Upper lobe of right lung (tissue), 1 donor: Measurements from ENCODE around the gene LRRC17. TPM values are rescaled to one million over a fixed set of nuclear protein-coding genes. Genes with fewer than 3 reads are reported as not detected.

ENCODE experiments used
- ATAC-seq: fragments of 200-7000 bp; cut with Tn5 transposase; one replicate; pipeline ENCODE4 v1.9.1; 2020; ENCODE audit warnings: mild to moderate bottlenecking, moderate library complexity
- DNase-seq: peaks from one replicate; pipeline ENCODE4 v3.0.0-alpha.2; 2020
- H3K27ac ChIP-seq: fragments of 200-600 bp; one replicate; pipeline ENCODE4 v1.8.0; 2022
- H3K27me3 ChIP-seq: fragments of 200-600 bp; one replicate; pipeline ENCODE4 v1.8.0; 2022; ENCODE audit warnings: mild to moderate bottlenecking
- H3K36me3 ChIP-seq: fragments of 200-600 bp; one replicate; pipeline ENCODE4 v1.8.0; 2022
- H3K4me1 ChIP-seq: fragments of 200-600 bp; one replicate; pipeline ENCODE4 v1.8.0; 2022
- H3K4me3 ChIP-seq: fragments of 200-600 bp; one replicate; pipeline ENCODE4 v1.8.0; 2022; ENCODE audit warnings: mild to moderate bottlenecking
- H3K9me3 ChIP-seq: fragments of 200-600 bp; one replicate; pipeline ENCODE4 v1.8.0; 2022
- intact Hi-C: fragments of 100-400 bp; cut with DNase I; formaldehyde crosslinking; loops from one replicate; pipeline ENCODE4 v1.11.0; 2022
- total RNA-seq: library from RNA; stranded (reverse); fragmentation: NEBNext Ultra II Directional; extraction: Animal tissue kit (Norgen Biotek cat#: 25700); gene quantifications from one replicate; pipeline ENCODE4 v1.2.1, GENCODE V29; 2021
- TF ChIP-seq, protein P1 (sequence below): fragments of 200-600 bp; IDR thresholded peaks from one replicate; pipeline ENCODE4 v1.8.0; 2022; ENCODE audit warnings: antibody characterized with exemption
- donor health status: DM: no; HTN: yes; CAD: no; lungs with severe emphysema.

The LRRC17 gene
- total RNA-seq, 1 donor from 2014 or later: 0.58 TPM

DNA sequence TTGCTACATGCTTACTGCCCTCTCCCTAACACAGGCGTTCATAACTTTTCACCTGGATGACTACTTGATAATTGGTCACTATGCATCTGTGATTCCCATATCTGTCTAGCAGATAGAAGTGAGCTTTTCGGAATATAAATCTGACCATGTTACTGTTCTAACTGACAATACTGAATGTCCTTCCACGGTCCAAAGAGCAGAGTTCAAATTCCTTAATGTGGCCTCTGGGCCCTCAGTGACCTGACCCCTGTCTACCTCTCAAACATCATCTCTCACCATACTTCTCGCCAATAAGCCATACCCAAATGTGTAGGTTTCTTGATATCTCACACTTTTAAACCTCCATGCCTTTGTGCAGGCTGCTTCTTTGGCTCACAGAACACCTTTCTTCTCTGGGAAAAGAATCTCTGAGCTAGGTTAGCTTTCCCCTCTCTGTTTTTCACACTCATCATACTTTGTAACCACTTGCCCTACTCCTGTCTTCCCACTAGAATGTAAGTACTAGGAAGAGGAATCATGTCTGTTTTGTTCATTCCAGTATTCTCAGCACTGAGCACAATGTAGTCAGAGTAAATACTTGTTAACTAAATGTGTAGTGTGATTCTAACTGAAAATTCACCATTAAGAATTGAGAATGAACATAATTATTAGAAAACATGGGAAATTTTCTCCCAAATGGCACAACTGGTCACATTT, 39.2 kb upstream of the LRRC17 start:
- ATAC-seq (no peak), DNase-seq (no peak)
- Histone ChIP-seq H3K36me3 (no peaks in the 10 kb centered on the region), H3K27me3 (no peaks in the 10 kb centered on the region), H3K4me1 (no peaks in the 10 kb centered on the region), H3K4me3 (no peak overlapping the region), H3K27ac (no peak overlapping the region), H3K9me3 (no peaks in the 10 kb centered on the region)
- intact Hi-C loops: no loop called here
- TF ChIP-seq, protein P1, sequence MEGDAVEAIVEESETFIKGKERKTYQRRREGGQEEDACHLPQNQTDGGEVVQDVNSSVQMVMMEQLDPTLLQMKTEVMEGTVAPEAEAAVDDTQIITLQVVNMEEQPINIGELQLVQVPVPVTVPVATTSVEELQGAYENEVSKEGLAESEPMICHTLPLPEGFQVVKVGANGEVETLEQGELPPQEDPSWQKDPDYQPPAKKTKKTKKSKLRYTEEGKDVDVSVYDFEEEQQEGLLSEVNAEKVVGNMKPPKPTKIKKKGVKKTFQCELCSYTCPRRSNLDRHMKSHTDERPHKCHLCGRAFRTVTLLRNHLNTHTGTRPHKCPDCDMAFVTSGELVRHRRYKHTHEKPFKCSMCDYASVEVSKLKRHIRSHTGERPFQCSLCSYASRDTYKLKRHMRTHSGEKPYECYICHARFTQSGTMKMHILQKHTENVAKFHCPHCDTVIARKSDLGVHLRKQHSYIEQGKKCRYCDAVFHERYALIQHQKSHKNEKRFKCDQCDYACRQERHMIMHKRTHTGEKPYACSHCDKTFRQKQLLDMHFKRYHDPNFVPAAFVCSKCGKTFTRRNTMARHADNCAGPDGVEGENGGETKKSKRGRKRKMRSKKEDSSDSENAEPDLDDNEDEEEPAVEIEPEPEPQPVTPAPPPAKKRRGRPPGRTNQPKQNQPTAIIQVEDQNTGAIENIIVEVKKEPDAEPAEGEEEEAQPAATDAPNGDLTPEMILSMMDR: no peak

DNA sequence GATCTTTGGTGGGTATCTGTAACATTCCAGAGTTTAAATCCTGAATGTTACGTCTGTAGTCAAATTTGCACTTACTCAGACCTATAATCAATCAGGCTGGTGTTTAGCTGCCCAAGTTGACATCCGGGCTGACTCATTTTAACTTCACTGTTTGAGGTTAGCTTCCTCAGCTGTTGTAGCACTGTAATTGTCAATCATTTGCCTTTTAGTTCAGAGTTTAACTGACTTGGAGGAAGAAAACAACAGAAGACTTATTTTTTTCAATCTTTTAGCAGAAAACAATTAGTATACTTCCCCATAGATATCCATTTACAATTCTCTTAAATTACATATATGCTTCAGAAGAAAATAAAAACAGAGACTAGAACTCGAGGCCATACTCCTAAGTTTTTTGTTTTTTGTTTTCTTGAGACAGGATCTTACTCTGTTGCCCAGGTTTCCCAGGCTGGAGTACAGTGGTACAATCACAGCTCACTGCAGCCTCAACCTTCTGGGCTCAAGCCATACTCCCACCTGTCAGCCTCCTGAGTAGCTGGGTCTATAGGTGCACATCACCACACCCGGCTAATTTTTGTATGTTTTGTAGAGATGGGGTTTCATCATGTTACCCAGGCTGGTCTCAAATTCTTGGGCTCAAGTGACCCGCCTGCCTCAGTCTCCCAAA, 38.5 kb upstream of the LRRC17 start:
- TF ChIP-seq, protein P1: no peak
- Histone ChIP-seq H3K27me3 (no peaks in the 10 kb centered on the region), H3K4me1 (no peaks in the 10 kb centered on the region), H3K4me3 (no peak overlapping the region), H3K9me3 (no peaks in the 10 kb centered on the region), H3K36me3 (no peaks in the 10 kb centered on the region), H3K27ac (no peak overlapping the region)
- intact Hi-C loops: no loop called here
- ATAC-seq (no peak), DNase-seq (no peak)

DNA sequence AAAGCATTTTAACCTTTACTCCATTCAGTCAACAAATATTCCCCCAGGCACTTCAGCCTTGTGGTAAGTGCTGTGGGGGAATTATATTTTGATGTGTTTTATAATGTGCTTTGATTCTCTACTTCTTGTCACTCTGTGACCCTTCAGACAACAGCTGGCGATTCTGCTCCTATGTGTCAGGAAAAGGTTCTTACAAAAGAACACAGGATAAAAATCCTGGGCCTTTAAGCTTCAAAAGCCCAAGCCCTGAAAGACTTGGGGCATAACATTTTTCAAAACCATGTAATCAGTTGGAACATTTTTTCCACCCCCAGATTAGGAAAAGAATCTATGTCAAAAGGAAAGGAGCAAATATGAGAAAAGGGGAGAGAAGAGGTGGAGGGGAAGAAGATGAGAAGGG, 37.8 kb upstream of the LRRC17 start:
- TF ChIP-seq, protein P1: no peak
- Histone ChIP-seq H3K36me3 (no peaks in the 10 kb centered on the region), H3K4me1 (no peaks in the 10 kb centered on the region), H3K9me3 (no peaks in the 10 kb centered on the region), H3K4me3 (no peak overlapping the region), H3K27me3 (no peaks in the 10 kb centered on the region), H3K27ac (no peak overlapping the region)
- ATAC-seq (no peak), DNase-seq (no peak)
- intact Hi-C loops: no loop called here

DNA sequence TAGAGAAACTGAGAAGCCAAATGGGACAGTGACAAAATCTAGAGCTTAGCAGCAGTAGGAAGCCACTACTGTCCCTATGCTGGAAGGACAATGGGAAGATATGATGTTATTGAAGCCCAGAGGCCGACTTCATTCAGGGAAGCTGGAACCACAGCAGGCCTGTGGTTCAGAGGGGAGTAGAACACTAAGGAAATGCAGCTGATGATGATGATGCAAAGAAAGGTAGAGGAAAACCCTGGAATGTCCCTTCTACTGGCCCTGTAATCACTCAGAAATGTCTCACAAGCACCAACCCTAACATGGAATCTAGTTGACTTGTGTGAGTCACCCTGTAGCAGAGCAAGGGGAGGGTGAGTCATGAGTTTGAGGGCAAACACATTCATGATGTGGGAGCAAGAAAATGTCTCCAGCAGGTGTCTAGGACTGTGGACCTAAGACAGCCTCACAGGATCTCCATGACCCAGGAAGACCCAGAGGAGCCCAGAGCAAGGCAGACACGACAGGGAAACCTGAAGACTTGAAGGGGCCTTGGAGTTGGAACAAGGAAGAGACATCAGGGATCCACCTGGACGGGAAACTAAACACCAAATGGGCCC, 37.0 kb upstream of the LRRC17 start:
- no peak overlapping the region for H3K4me3 ChIP-seq
- DNase-seq (no peak), ATAC-seq (peak; percentile 67)
- no peaks in the 10 kb centered on the region for H3K4me1 ChIP-seq
- no peaks in the 10 kb centered on the region for H3K9me3 ChIP-seq
- H3K27me3 ChIP-seq: no peaks in the 10 kb centered on the region
- no peak overlapping the region for H3K27ac ChIP-seq
- intact Hi-C loops: no loop called here
- H3K36me3 ChIP-seq: no peaks in the 10 kb centered on the region
- TF ChIP-seq, protein P1: no peak

DNA sequence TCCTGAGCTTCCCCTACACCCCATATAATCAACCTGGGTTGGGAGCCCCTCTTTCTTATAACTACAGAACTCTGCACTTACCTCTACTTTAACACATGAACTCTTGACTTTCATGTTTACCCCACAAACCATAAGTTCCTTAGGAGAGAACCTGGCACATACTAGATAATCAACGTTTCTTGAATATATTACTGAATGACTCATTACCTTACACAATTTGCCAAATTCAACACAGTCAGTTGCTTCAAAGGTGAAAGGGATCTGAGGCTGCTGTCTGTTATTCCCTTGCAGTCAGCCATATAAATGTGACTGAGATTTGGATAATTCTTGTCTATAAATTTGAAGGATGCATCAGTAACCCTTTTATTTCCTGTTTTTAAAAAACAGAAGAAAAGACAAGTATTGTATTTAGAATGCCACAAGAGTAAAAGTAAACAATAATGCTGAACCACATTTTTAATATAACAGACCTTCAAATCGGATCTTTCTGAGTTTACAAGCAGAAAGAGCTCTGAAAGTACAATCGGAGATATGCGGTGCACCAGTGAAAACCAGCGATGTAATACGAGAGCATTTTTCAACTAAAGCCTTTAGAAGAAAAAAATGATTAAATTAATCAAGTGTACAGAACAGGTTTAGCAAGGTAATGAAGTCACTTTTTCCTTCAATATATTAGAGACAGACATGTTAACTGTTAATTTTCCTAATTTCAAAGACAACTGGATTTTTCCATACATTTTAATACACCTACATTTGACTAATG, 29.5 kb upstream of the LRRC17 start:
- intact Hi-C loops: no loop called here
- no peaks in the 10 kb centered on the region for H3K27me3 ChIP-seq
- no peaks in the 10 kb centered on the region for H3K9me3 ChIP-seq
- ATAC-seq: no peak
- H3K27ac ChIP-seq: no peak overlapping the region
- H3K4me3 ChIP-seq: no peak overlapping the region
- no peak for DNase-seq
- TF ChIP-seq, protein P1: no peak
- no peaks in the 10 kb centered on the region for H3K36me3 ChIP-seq
- no peaks in the 10 kb centered on the region for H3K4me1 ChIP-seq
